HG03575 (cell line): ENCODE data around the gene CPB2.

Experiments
- ATAC-seq: cut with Tn5 transposase; IDR thresholded peaks from one replicate; pipeline ENCODE4 v1.9.1; 2021; ENCODE audit not compliant: unreplicated experiment, insufficient number of reproducible peaks, low FRiP score; ENCODE audit errors: extremely low read depth

CPB2 gene

GRCh38 chr13:46102255-46102605 is 2.6 kb downstream of the CPB2 start:
- ATAC-seq = no peak

GRCh38 chr13:46101484-46102254 is 3.2 kb downstream of the CPB2 start:
- ATAC-seq = no peak

- ATAC-seq = no peak
Observed at GRCh38 chr13:46101002-46101401, 3.8 kb downstream of the CPB2 start.

GRCh38 chr13:46100191-46100815 is 4.5 kb downstream of the CPB2 start:
- ATAC-seq = no peak

- ATAC-seq = no peak
Observed at GRCh38 chr13:46097663-46098062, 7.2 kb downstream of the CPB2 start.

GRCh38 chr13:46097015-46097414 is 7.8 kb downstream of the CPB2 start:
- ATAC-seq = no peak

GRCh38 chr13:46094478-46094877 is 10.4 kb downstream of the CPB2 start:
- ATAC-seq = no peak

- no peak for ATAC-seq
Observed at GRCh38 chr13:46088821-46089562, 15.8 kb downstream of the CPB2 start.

- no peak for ATAC-seq
Observed at GRCh38 chr13:46087481-46087880, 17.4 kb downstream of the CPB2 start.

- ATAC-seq = no peak
Observed at GRCh38 chr13:46086985-46087384, 17.8 kb downstream of the CPB2 start.

GRCh38 chr13:46086421-46086922 is 18.4 kb downstream of the CPB2 start:
- ATAC-seq = no peak

- no peak for ATAC-seq
Observed at GRCh38 chr13:46085737-46086136, 19.1 kb downstream of the CPB2 start.

GRCh38 chr13:46082324-46082723 is 22.5 kb downstream of the CPB2 start:
- no peak for ATAC-seq

- ATAC-seq = no peak
Observed at GRCh38 chr13:46079770-46080169, 25.1 kb downstream of the CPB2 start.

GRCh38 chr13:46077265-46077664 is 27.6 kb downstream of the CPB2 start:
- ATAC-seq = no peak

GRCh38 chr13:46076827-46077226 is 28.0 kb downstream of the CPB2 start:
- no peak for ATAC-seq

GRCh38 chr13:46075811-46076210 is 29.0 kb downstream of the CPB2 start:
- ATAC-seq = no peak

- ATAC-seq = peak; percentile 52
Observed at GRCh38 chr13:46071590-46072249, 33.1 kb downstream of the CPB2 start.

- no peak for ATAC-seq
Observed at GRCh38 chr13:46063292-46063691, 41.5 kb downstream of the CPB2 start.
